Activated T-cell treated with anti-CD3 and anti-CD28 coated beads, Interleukin-2, amount 50 U/mL, for 72 hours (primary cell): ENCODE data around the gene SLCO2B1. TPM values are rescaled to one million over a fixed set of nuclear protein-coding genes. Genes with fewer than 3 reads are reported as not detected.
A peak's percentile ranks its signal among the peaks of the same experiment; 100 is the strongest.

Experiments used
- ATAC-seq, 2 donors: fragments of 150-1000 bp; cut with Tn5 transposase; replicated peaks in 1 of 2; 2 replicates each; pipeline ENCODE4 v1.10.0; 2021; ENCODE audit warnings: moderate library complexity in 2 of 2, mild to moderate bottlenecking in 1 of 2
- DNase-seq, 2 donors: peaks; one replicate each; pipeline ENCODE4 v3.0.0; 2021 to 2022; ENCODE audit warnings: mixed read lengths in 1 of 2
- H3K27ac Mint-ChIP-seq: one replicate; pipeline ENCODE4 v1.8.0; 2022; ENCODE audit warnings: mild to moderate bottlenecking, moderate library complexity, mixed read lengths
- H3K27me3 Mint-ChIP-seq: one replicate; pipeline ENCODE4 v1.8.0; 2022; ENCODE audit warnings: low read depth, mixed read lengths
- H3K36me3 Mint-ChIP-seq, 2 donors: one replicate each; pipeline ENCODE4 v1.8.0; 2022; ENCODE audit warnings: mixed read lengths in 2 of 2, mild to moderate bottlenecking in 1 of 2; ENCODE audit not compliant: insufficient read depth in 2 of 2
- H3K4me1 Mint-ChIP-seq: one replicate; pipeline ENCODE4 v1.8.0; 2022; ENCODE audit warnings: low read depth, mixed read lengths
- H3K4me3 Mint-ChIP-seq, 2 donors: one replicate each; pipeline ENCODE4 v1.8.0; 2022; ENCODE audit warnings: mild to moderate bottlenecking in 2 of 2, mixed read lengths in 2 of 2, moderate library complexity in 2 of 2
- H3K9me3 Mint-ChIP-seq, 2 donors: one replicate each; pipeline ENCODE4 v1.8.0; 2022; ENCODE audit warnings: mixed read lengths in 2 of 2
- total RNA-seq, 2 donors: library from RNA; stranded (reverse); gene quantifications; one replicate each; pipeline ENCODE4 v1.2.3, GENCODE V29; 2022

The SLCO2B1 gene
- total RNA-seq, 2 donors from 2014 or later = not detected

GRCh38 chr11:75133976-75134375, 16.9 kb upstream of the SLCO2B1 start:
- no peaks in the 10 kb centered on the region for H3K36me3 Mint-ChIP-seq
- DNase-seq (no peak), ATAC-seq (no peak)
- H3K27ac Mint-ChIP-seq = no peak overlapping the region
- H3K9me3 Mint-ChIP-seq = no peaks in the 10 kb centered on the region
- H3K4me1 Mint-ChIP-seq = no peaks in the 10 kb centered on the region
- H3K27me3 Mint-ChIP-seq = peaks cover 12% of the 10 kb centered on the region
- no peak overlapping the region for H3K4me3 Mint-ChIP-seq

GRCh38 chr11:75135021-75135650, 15.8 kb upstream of the SLCO2B1 start:
- Mint-ChIP-seq H3K27me3 (peaks cover 12% of the 10 kb centered on the region), H3K27ac (no peak overlapping the region), H3K9me3 (no peaks in the 10 kb centered on the region), H3K36me3 (no peaks in the 10 kb centered on the region), H3K4me1 (no peaks in the 10 kb centered on the region), H3K4me3 (no peak overlapping the region)
- DNase-seq = no peak
- no peak for ATAC-seq

GRCh38 chr11:75135651-75136050, 15.3 kb upstream of the SLCO2B1 start:
- H3K27me3 Mint-ChIP-seq = peaks cover 12% of the 10 kb centered on the region

GRCh38 chr11:75140269-75141138, 10.4 kb upstream of the SLCO2B1 start:
- ATAC-seq (peak; percentile 41 to 43), DNase-seq (peak; percentile 77 to 85)
- no peaks in the 10 kb centered on the region for H3K9me3 Mint-ChIP-seq
- peaks cover 32% of the 10 kb centered on the region for H3K4me1 Mint-ChIP-seq
- H3K27ac Mint-ChIP-seq = no peak overlapping the region
- no peak overlapping the region for H3K4me3 Mint-ChIP-seq
- H3K27me3 Mint-ChIP-seq = no peaks in the 10 kb centered on the region
- no peaks in the 10 kb centered on the region for H3K36me3 Mint-ChIP-seq

More at GRCh38 chr11:75135651-75136050, 15.3 kb upstream of the SLCO2B1 start:
- DNase-seq = no peak
- H3K27ac Mint-ChIP-seq = no peak overlapping the region
- no peak for ATAC-seq
- no peaks in the 10 kb centered on the region for H3K4me1 Mint-ChIP-seq
- no peaks in the 10 kb centered on the region for H3K9me3 Mint-ChIP-seq
- H3K36me3 Mint-ChIP-seq = no peaks in the 10 kb centered on the region
- no peak overlapping the region for H3K4me3 Mint-ChIP-seq

GRCh38 chr11:75141166-75141565, 9.7 kb upstream of the SLCO2B1 start:
- H3K4me1 Mint-ChIP-seq = peaks cover 32% of the 10 kb centered on the region
- H3K27me3 Mint-ChIP-seq = no peaks in the 10 kb centered on the region
- H3K4me3 Mint-ChIP-seq = no peak overlapping the region
- no peaks in the 10 kb centered on the region for H3K9me3 Mint-ChIP-seq
- no peaks in the 10 kb centered on the region for H3K36me3 Mint-ChIP-seq
- no peak overlapping the region for H3K27ac Mint-ChIP-seq
- ATAC-seq (no peak), DNase-seq (no peak)

GRCh38 chr11:75142714-75143419, 8.0 kb upstream of the SLCO2B1 start:
- Mint-ChIP-seq H3K4me3 (peak overlapping the region; percentile 64 to 65), H3K9me3 (no peaks in the 10 kb centered on the region), H3K36me3 (no peaks in the 10 kb centered on the region), H3K4me1 (peaks cover 32% of the 10 kb centered on the region), H3K27me3 (no peaks in the 10 kb centered on the region), H3K27ac (no peak overlapping the region)
- peak; percentile 92 to 95 for ATAC-seq
- DNase-seq = peak; percentile 73 to 78

GRCh38 chr11:75143420-75143731, 7.5 kb upstream of the SLCO2B1 start:
- peaks cover 32% of the 10 kb centered on the region for H3K4me1 Mint-ChIP-seq
- no peaks in the 10 kb centered on the region for H3K27me3 Mint-ChIP-seq
- no peak for DNase-seq
- no peaks in the 10 kb centered on the region for H3K9me3 Mint-ChIP-seq
- ATAC-seq = no peak
- no peak overlapping the region for H3K27ac Mint-ChIP-seq
- no peaks in the 10 kb centered on the region for H3K36me3 Mint-ChIP-seq
- peak overlapping the region; percentile 64 to 65 for H3K4me3 Mint-ChIP-seq

GRCh38 chr11:75144716-75145014, 6.2 kb upstream of the SLCO2B1 start:
- Mint-ChIP-seq H3K27ac (no peak overlapping the region), H3K4me3 (no peak overlapping the region), H3K27me3 (no peaks in the 10 kb centered on the region), H3K36me3 (no peaks in the 10 kb centered on the region), H3K9me3 (no peaks in the 10 kb centered on the region), H3K4me1 (peaks cover 32% of the 10 kb centered on the region)
- DNase-seq = no peak
- ATAC-seq = no peak

- Mint-ChIP-seq H3K4me3 (no peak overlapping the region), H3K27me3 (peaks cover 3% of the 10 kb centered on the region), H3K27ac (no peak overlapping the region), H3K36me3 (no peaks in the 10 kb centered on the region), H3K4me1 (peaks cover 32% of the 10 kb centered on the region), H3K9me3 (no peaks in the 10 kb centered on the region)
- no peak for DNase-seq
- ATAC-seq = no peak
Observed at GRCh38 chr11:75145196-75145971, 5.5 kb upstream of the SLCO2B1 start.

- Mint-ChIP-seq H3K36me3 (no peaks in the 10 kb centered on the region), H3K4me1 (peaks cover 32% of the 10 kb centered on the region), H3K27me3 (peaks cover 9% of the 10 kb centered on the region), H3K27ac (no peak overlapping the region), H3K9me3 (no peaks in the 10 kb centered on the region), H3K4me3 (no peak overlapping the region)
- ATAC-seq = no peak
- DNase-seq = no peak
Observed at GRCh38 chr11:75145972-75146519, 4.9 kb upstream of the SLCO2B1 start.

- H3K4me3 Mint-ChIP-seq = no peak overlapping the region
- no peaks in the 10 kb centered on the region for H3K36me3 Mint-ChIP-seq
- H3K4me1 Mint-ChIP-seq = peaks cover 26% of the 10 kb centered on the region
- H3K27ac Mint-ChIP-seq = no peak overlapping the region
- no peak for DNase-seq
- ATAC-seq = no peak
- no peaks in the 10 kb centered on the region for H3K9me3 Mint-ChIP-seq
- peaks cover 9% of the 10 kb centered on the region for H3K27me3 Mint-ChIP-seq
Observed at GRCh38 chr11:75146711-75147110, 4.2 kb upstream of the SLCO2B1 start.

GRCh38 chr11:75147191-75147874, 3.6 kb upstream of the SLCO2B1 start:
- ATAC-seq (no peak), DNase-seq (no peak)
- H3K27ac Mint-ChIP-seq = no peak overlapping the region
- H3K4me3 Mint-ChIP-seq = no peak overlapping the region
- H3K36me3 Mint-ChIP-seq = no peaks in the 10 kb centered on the region
- peaks cover 23% of the 10 kb centered on the region for H3K4me1 Mint-ChIP-seq
- no peaks in the 10 kb centered on the region for H3K9me3 Mint-ChIP-seq
- H3K27me3 Mint-ChIP-seq = peaks cover 9% of the 10 kb centered on the region
